Smooth muscle cell (in vitro differentiated cells): ENCODE data around the gene TRAF6. TPM values are rescaled to one million over a fixed set of nuclear protein-coding genes. Genes with fewer than 3 reads are reported as not detected.

Source experiments
- DNase-seq: peaks from one replicate; lab custom pipeline; 2025; ENCODE audit not compliant: unreplicated experiment; lab: John Stamatoyannopoulos, UW
- H2AFZ ChIP-seq: fragments of 200-600 bp; sonication (generic); 2 replicates; pipeline ENCODE4 v1.6.0; 2016; ENCODE audit warnings: antibody characterized with exemption, low read depth, mild to moderate bottlenecking
- H3F3A ChIP-seq: fragments of 200-600 bp; sonication (generic); 2 replicates; pipeline ENCODE4 v1.6.0; 2017; ENCODE audit warnings: antibody characterized with exemption, low read depth
- H3K27ac ChIP-seq: fragments of 200-600 bp; sonication (generic); 2 replicates; pipeline ENCODE4 v1.5.1; 2016; ENCODE audit warnings: low read depth, mild to moderate bottlenecking
- H3K27me3 ChIP-seq: fragments of 200-600 bp; sonication (generic); 2 replicates; pipeline ENCODE4 v1.6.1; 2016; ENCODE audit warnings: low read depth, mild to moderate bottlenecking
- H3K36me3 ChIP-seq: fragments of 200-600 bp; sonication (generic); 2 replicates; pipeline ENCODE4 v1.5.1; 2016; ENCODE audit warnings: low read depth
- H3K4me1 ChIP-seq: fragments of 200-600 bp; sonication (generic); 2 replicates; pipeline ENCODE4 v1.5.1; 2016; ENCODE audit warnings: low read depth
- H3K4me2 ChIP-seq: fragments of 200-600 bp; sonication (generic); 2 replicates; pipeline ENCODE4 v1.6.0; 2016; ENCODE audit warnings: mild to moderate bottlenecking
- H3K4me3 ChIP-seq: fragments of 200-600 bp; sonication (generic); 2 replicates; pipeline ENCODE4 v1.5.1; 2016; ENCODE audit warnings: mild to moderate bottlenecking
- H3K79me2 ChIP-seq: fragments of 200-600 bp; sonication (generic); 2 replicates; pipeline ENCODE4 v1.6.0; 2016; ENCODE audit warnings: low read depth, mild to moderate bottlenecking
- H3K9ac ChIP-seq: fragments of 200-600 bp; sonication (generic); 2 replicates; pipeline ENCODE4 v1.6.0; 2016; ENCODE audit warnings: low read depth
- H3K9me3 ChIP-seq: fragments of 200-600 bp; sonication (generic); replicated peaks from 2 replicates; pipeline ENCODE4 v1.5.1; 2016; ENCODE audit warnings: low read depth
- H4K20me1 ChIP-seq: fragments of 200-600 bp; sonication (generic); 2 replicates; pipeline ENCODE4 v1.6.0; 2016; ENCODE audit warnings: low read depth
- CTCF ChIP-seq: fragments of 200-600 bp; sonication (generic); IDR thresholded peaks from 2 replicates; pipeline ENCODE4 v1.5.1; 2017; ENCODE audit warnings: borderline replicate concordance, mild to moderate bottlenecking, antibody characterized with exemption; ENCODE audit not compliant: insufficient read depth, poor library complexity, severe bottlenecking
- WGBS: methylation state at CpG from one replicate; pipeline ENCODE4 v1.1.7; 2016; ENCODE audit warnings: low lambda C conversion rate; 5-methylcytosine and 5-hydroxymethylcytosine counted together
- polyA plus RNA-seq: library from polyadenylated mRNA; unstranded; fragments of >200 nt; fragmentation: Nextera tagmentation; extraction: Ambion mirVana; gene quantifications from 2 replicates; pipeline ENCODE4 v1.2.1, GENCODE V29; 2016
- total RNA-seq: library from RNA; depleted of rRNA; stranded (reverse); fragments of >200 nt; gene quantifications from 2 replicates; pipeline ENCODE4 v1.2.3, GENCODE V29; 2014

The TRAF6 gene
- total and polyA plus RNA-seq, 2 experiments from 2014 or later, result 9.9 to 18.9 TPM

- Histone ChIP-seq H3K79me2 (no peaks in the 10 kb centered on the region), H4K20me1 (no peaks in the 10 kb centered on the region), H3K4me2 (no peak overlapping the region), H3K4me3 (no peak overlapping the region), H3K27me3 (no peaks in the 10 kb centered on the region), H3K27ac (no peak overlapping the region), H3K9ac (no peak overlapping the region), H3K36me3 (no peaks in the 10 kb centered on the region), H3F3A (peaks cover 4% of the 10 kb centered on the region), H3K4me1 (peaks cover 3% of the 10 kb centered on the region), H3K9me3 (no peaks in the 10 kb centered on the region), H2AFZ (no peak overlapping the region)
- TF ChIP-seq CTCF, result no peak
- DNase-seq, result no peak
- WGBS, result 98% methylated on average over 15 of the region's 15 CpGs
These were observed 47.8 kb downstream of the TRAF6 start for GRCh38 chr11:36462321-36462720.

GRCh38 chr11:36460220-36460619 lies 49.9 kb downstream of the TRAF6 start:
- Histone ChIP-seq H3K79me2 (no peaks in the 10 kb centered on the region), H3K4me1 (peaks cover 20% of the 10 kb centered on the region), H3K27me3 (no peaks in the 10 kb centered on the region), H4K20me1 (no peaks in the 10 kb centered on the region), H3K9ac (no peak overlapping the region), H3K4me3 (no peak overlapping the region), H3K36me3 (no peaks in the 10 kb centered on the region), H3K9me3 (no peaks in the 10 kb centered on the region), H3F3A (peaks cover 16% of the 10 kb centered on the region), H3K4me2 (no peak overlapping the region), H3K27ac (no peak overlapping the region), H2AFZ (no peak overlapping the region)
- 86% methylated on average over 10 of the region's 10 CpGs for WGBS
- DNase-seq, result no peak
- no peak for TF ChIP-seq CTCF

- Histone ChIP-seq H3F3A (peaks cover 21% of the 10 kb centered on the region), H2AFZ (no peak overlapping the region), H3K27ac (no peak overlapping the region), H3K4me3 (no peak overlapping the region), H3K9ac (no peak overlapping the region), H3K79me2 (no peaks in the 10 kb centered on the region), H4K20me1 (no peaks in the 10 kb centered on the region), H3K27me3 (no peaks in the 10 kb centered on the region), H3K4me2 (no peak overlapping the region), H3K9me3 (no peaks in the 10 kb centered on the region), H3K36me3 (no peaks in the 10 kb centered on the region), H3K4me1 (peaks cover 32% of the 10 kb centered on the region)
- TF ChIP-seq CTCF, result no peak
- DNase-seq, result no peak
- 84% methylated on average over 7 of the region's 7 CpGs for WGBS
These were observed 51.0 kb downstream of the TRAF6 start for GRCh38 chr11:36459046-36459445.

GRCh38 chr11:36458129-36458915 lies 51.8 kb downstream of the TRAF6 start:
- Histone ChIP-seq H4K20me1 (no peaks in the 10 kb centered on the region), H3K27ac (no peak overlapping the region), H3F3A (peaks cover 21% of the 10 kb centered on the region), H3K9me3 (no peaks in the 10 kb centered on the region), H3K79me2 (no peaks in the 10 kb centered on the region), H3K27me3 (no peaks in the 10 kb centered on the region), H3K9ac (no peak overlapping the region), H3K4me1 (peaks cover 36% of the 10 kb centered on the region), H3K4me3 (no peak overlapping the region), H3K4me2 (no peak overlapping the region), H2AFZ (no peak overlapping the region), H3K36me3 (no peaks in the 10 kb centered on the region)
- no peak for DNase-seq
- 98% methylated on average over 8 of the region's 8 CpGs for WGBS
- no peak for TF ChIP-seq CTCF
